Osteocyte (in vitro differentiated cells): ENCODE results near the gene RAB36. TPM values are rescaled to one million over a fixed set of nuclear protein-coding genes. Genes with fewer than 3 reads are reported as not detected.

Experiments
- DNase-seq: peaks from one replicate; pipeline ENCODE4 v3.0.0; 2021; ENCODE audit warnings: mixed read lengths; ENCODE audit not compliant: unreplicated experiment; ENCODE audit errors: extremely low spot score
- H3K27ac Mint-ChIP-seq: one replicate; pipeline ENCODE4 v1.8.0; 2021; ENCODE audit warnings: mild to moderate bottlenecking, mixed read lengths; ENCODE audit not compliant: unreplicated experiment
- H3K27me3 Mint-ChIP-seq: one replicate; pipeline ENCODE4 v1.8.0; 2021; ENCODE audit warnings: mixed read lengths; ENCODE audit not compliant: unreplicated experiment
- H3K36me3 Mint-ChIP-seq: one replicate; pipeline ENCODE4 v1.8.0; 2021; ENCODE audit warnings: mixed read lengths; ENCODE audit not compliant: unreplicated experiment
- H3K4me1 Mint-ChIP-seq: one replicate; pipeline ENCODE4 v1.8.0; 2021; ENCODE audit warnings: mixed read lengths; ENCODE audit not compliant: unreplicated experiment
- H3K4me3 Mint-ChIP-seq: one replicate; pipeline ENCODE4 v1.8.0; 2021; ENCODE audit warnings: mild to moderate bottlenecking, moderate library complexity, mixed read lengths; ENCODE audit not compliant: unreplicated experiment
- H3K9me3 Mint-ChIP-seq: one replicate; pipeline ENCODE4 v1.8.0; 2021; ENCODE audit warnings: mixed read lengths; ENCODE audit not compliant: unreplicated experiment
- CTCF ChIP-seq: fragments of 200-600 bp; sonication (generic); IDR thresholded peaks from 2 replicates; pipeline ENCODE4 v1.5.0; 2021; ENCODE audit warnings: antibody characterized with exemption, mild to moderate bottlenecking, moderate library complexity
- total RNA-seq: library from RNA; stranded (reverse); gene quantifications from 2 replicates; pipeline ENCODE4 v1.2.1, GENCODE V29; 2021

The RAB36 gene
- total RNA-seq, 1 donor from 2014 or later: 4.8 TPM

- Mint-ChIP-seq H3K4me1 (peaks cover 20% of the 10 kb centered on the region), H3K27ac (no peak overlapping the region), H3K27me3 (peaks cover 13% of the 10 kb centered on the region), H3K4me3 (no peak overlapping the region), H3K9me3 (no peaks in the 10 kb centered on the region), H3K36me3 (no peaks in the 10 kb centered on the region)
- no peak for TF ChIP-seq CTCF
- DNase-seq: no peak
These were observed 7.8 kb upstream of the RAB36 start for GRCh38 chr22:23137468-23137867.

GRCh38 chr22:23137905-23138561 lies 7.2 kb upstream of the RAB36 start:
- no peaks in the 10 kb centered on the region for H3K36me3 Mint-ChIP-seq
- H3K27ac Mint-ChIP-seq: peak overlapping the region; percentile 79
- H3K27me3 Mint-ChIP-seq: peaks cover 13% of the 10 kb centered on the region
- H3K9me3 Mint-ChIP-seq: no peaks in the 10 kb centered on the region
- no peak for TF ChIP-seq CTCF
- DNase-seq: no peak
- peaks cover 20% of the 10 kb centered on the region for H3K4me1 Mint-ChIP-seq
- no peak overlapping the region for H3K4me3 Mint-ChIP-seq

GRCh38 chr22:23138584-23139435 lies 6.5 kb upstream of the RAB36 start:
- no peak for DNase-seq
- Mint-ChIP-seq H3K27ac (peak overlapping the region; percentile 79), H3K36me3 (no peaks in the 10 kb centered on the region), H3K4me3 (no peak overlapping the region), H3K27me3 (peaks cover 6% of the 10 kb centered on the region), H3K4me1 (peaks cover 20% of the 10 kb centered on the region), H3K9me3 (no peaks in the 10 kb centered on the region)
- TF ChIP-seq CTCF: no peak

GRCh38 chr22:23140385-23140784 lies 4.9 kb upstream of the RAB36 start:
- H3K36me3 Mint-ChIP-seq: no peaks in the 10 kb centered on the region
- no peak for TF ChIP-seq CTCF
- no peak for DNase-seq
- H3K9me3 Mint-ChIP-seq: no peaks in the 10 kb centered on the region
- no peaks in the 10 kb centered on the region for H3K27me3 Mint-ChIP-seq
- no peak overlapping the region for H3K4me3 Mint-ChIP-seq
- peaks cover 25% of the 10 kb centered on the region for H3K4me1 Mint-ChIP-seq
- H3K27ac Mint-ChIP-seq: no peak overlapping the region

GRCh38 chr22:23142546-23143105 lies 2.7 kb upstream of the RAB36 start:
- Mint-ChIP-seq H3K4me3 (no peak overlapping the region), H3K4me1 (peaks cover 33% of the 10 kb centered on the region), H3K27me3 (no peaks in the 10 kb centered on the region), H3K27ac (peak overlapping the region; percentile 74), H3K36me3 (no peaks in the 10 kb centered on the region), H3K9me3 (no peaks in the 10 kb centered on the region)
- no peak for DNase-seq
- no peak for TF ChIP-seq CTCF
